Uterus (tissue), 2 donors: ENCODE measurements around the gene FLVCR2.

Source experiments
- POLR2A ChIP-seq, 2 donors: fragments of 450-650 bp; IDR thresholded peaks; one replicate each; pipeline ENCODE4 v1.6.1; 2016; ENCODE audit warnings: antibody characterized with exemption in 2 of 2, mild to moderate bottlenecking in 1 of 2, moderate library complexity in 1 of 2
- TF ChIP-seq, protein P1 (sequence below), 4 experiments: fragments of 200-600 bp in 2 of 4; fragments of 450-650 bp in 2 of 4; sonication (generic) in 2 of 4; IDR thresholded peaks; one replicate each; pipeline ENCODE4 v1.5.1; 2016 to 2019; ENCODE audit warnings: antibody characterized with exemption in 4 of 4, mild to moderate bottlenecking in 2 of 4, moderate library complexity in 1 of 4

DNA sequence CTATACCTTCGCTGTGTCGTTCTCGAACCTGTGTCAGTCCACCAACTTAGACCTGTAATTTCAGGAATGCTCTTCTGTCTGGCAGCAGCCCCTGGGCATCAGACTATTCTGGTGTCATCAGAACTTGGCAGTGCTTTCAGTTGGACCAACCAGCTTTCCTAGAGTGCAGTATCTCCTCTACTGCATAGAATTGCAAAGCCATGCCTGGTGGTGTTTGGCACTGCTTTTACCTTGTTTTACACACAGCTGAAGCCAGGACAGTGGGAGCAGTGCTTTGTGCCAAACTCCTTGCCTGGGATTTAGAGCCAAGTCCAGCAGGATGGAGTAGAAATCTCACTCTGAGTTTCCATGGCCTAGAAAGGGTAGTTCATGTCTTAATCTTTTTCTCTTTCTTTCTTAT, 1.5 kb downstream of the FLVCR2 start:
- TF ChIP-seq, protein P1, sequence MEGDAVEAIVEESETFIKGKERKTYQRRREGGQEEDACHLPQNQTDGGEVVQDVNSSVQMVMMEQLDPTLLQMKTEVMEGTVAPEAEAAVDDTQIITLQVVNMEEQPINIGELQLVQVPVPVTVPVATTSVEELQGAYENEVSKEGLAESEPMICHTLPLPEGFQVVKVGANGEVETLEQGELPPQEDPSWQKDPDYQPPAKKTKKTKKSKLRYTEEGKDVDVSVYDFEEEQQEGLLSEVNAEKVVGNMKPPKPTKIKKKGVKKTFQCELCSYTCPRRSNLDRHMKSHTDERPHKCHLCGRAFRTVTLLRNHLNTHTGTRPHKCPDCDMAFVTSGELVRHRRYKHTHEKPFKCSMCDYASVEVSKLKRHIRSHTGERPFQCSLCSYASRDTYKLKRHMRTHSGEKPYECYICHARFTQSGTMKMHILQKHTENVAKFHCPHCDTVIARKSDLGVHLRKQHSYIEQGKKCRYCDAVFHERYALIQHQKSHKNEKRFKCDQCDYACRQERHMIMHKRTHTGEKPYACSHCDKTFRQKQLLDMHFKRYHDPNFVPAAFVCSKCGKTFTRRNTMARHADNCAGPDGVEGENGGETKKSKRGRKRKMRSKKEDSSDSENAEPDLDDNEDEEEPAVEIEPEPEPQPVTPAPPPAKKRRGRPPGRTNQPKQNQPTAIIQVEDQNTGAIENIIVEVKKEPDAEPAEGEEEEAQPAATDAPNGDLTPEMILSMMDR (IDR thresholded peaks at IDR 0.05) = no peak
- no peak for TF ChIP-seq POLR2A (IDR thresholded peaks at IDR 0.05)
